Measurements from ENCODE around the gene TMEM11. TPM values are rescaled to one million over a fixed set of nuclear protein-coding genes. Genes with fewer than 3 reads are reported as not detected.

The TMEM11 gene
- polyA plus RNA-seq, 1 donor (not counting 4 experiments of a cell fraction or from before 2014, with no cell fraction given), result 40.1 TPM

GRCh38 chr17:21214777-21215541 is 998 bp upstream of the TMEM11 start:
- FAIRE-seq (no peak), DNase-seq (ENCODE audit: low read depth, low spot score) (no peak)
- Histone ChIP-seq H3K36me3 (ENCODE audit: control insufficient read depth in 2 of 2, extremely low read depth in 1 of 2, insufficient read depth in 2 of 2, low read length in 2 of 2) (peaks cover 0 to 15% of the 10 kb centered on the region in 2 experiments), H3K4me2 (ENCODE audit: control insufficient read depth, extremely low read depth, insufficient read depth, low read depth, low read length) (peak overlapping the region; percentile 95), H3K27ac (ENCODE audit: control insufficient read depth, insufficient read depth, low read length) (peak overlapping the region; percentile 85), H4K20me1 (ENCODE audit: control insufficient read depth, extremely low read depth, insufficient read depth, low read length) (peaks cover 21% of the 10 kb centered on the region), H3K9me3 (ENCODE audit: control insufficient read depth, low read depth, low read length) (no peaks in the 10 kb centered on the region), H3K9ac (ENCODE audit: control insufficient read depth, extremely low read depth, insufficient read depth, low read length) (peak overlapping the region; percentile 84), H3K4me1 (ENCODE audit: control insufficient read depth, extremely low read depth, insufficient read depth, low read length) (peaks cover 47% of the 10 kb centered on the region), H3K4me3 (ENCODE audit: control insufficient read depth in 2 of 3, extremely low read depth in 1 of 3, insufficient read depth in 2 of 3, low read depth in 1 of 3, low read length in 3 of 3) (peak overlapping the region; percentile 93 to 94 (median 93)), H2AFZ (ENCODE audit: control insufficient read depth, low read length) (peak overlapping the region; percentile 82), H3K27me3 (ENCODE audit: control insufficient read depth, extremely low read depth, insufficient read depth, low read length) (no peaks in the 10 kb centered on the region), H3K79me2 (ENCODE audit: control insufficient read depth, insufficient read depth, low read length) (peaks cover 78% of the 10 kb centered on the region), H3K9me1 (ENCODE audit: control insufficient read depth, extremely low read depth, insufficient read depth, low read length) (no peaks in the 10 kb centered on the region)
- no peak for TF ChIP-seq EZH2 (IDR thresholded peaks at IDR 0.05; ENCODE audit: low read length)
- TF ChIP-seq CTCF (optimal IDR thresholded peaks at IDR 0.05 in 1 of 3, IDR thresholded peaks at IDR 0.05 in 1 of 3, conservative IDR thresholded peaks at IDR 0.05 in 1 of 3; ENCODE audit: extremely low read depth in 1 of 3, insufficient read depth in 2 of 3, low read length in 3 of 3), result no peak
- dilution Hi-C loops (cut with MboI; ENCODE audit: extremely low pct_ligation_motif_present, low sequenced_read_pairs), result no loop called here

GRCh38 chr17:21213638-21214014 is 335 bp downstream of the TMEM11 start:
- H3K9me3 ChIP-seq (ENCODE audit: control insufficient read depth, low read depth, low read length), result no peaks in the 10 kb centered on the region
- peak overlapping the region; percentile 95 for H3K4me2 ChIP-seq (ENCODE audit: control insufficient read depth, extremely low read depth, insufficient read depth, low read depth, low read length)
- DNase-seq (ENCODE audit: low read depth, low spot score), result no peak
- no peaks in the 10 kb centered on the region for H3K27me3 ChIP-seq (ENCODE audit: control insufficient read depth, extremely low read depth, insufficient read depth, low read length)
- peaks cover 87% of the 10 kb centered on the region for H3K79me2 ChIP-seq (ENCODE audit: control insufficient read depth, insufficient read depth, low read length)
- peaks cover 3 to 17% of the 10 kb centered on the region in 2 experiments for H3K36me3 ChIP-seq (ENCODE audit: control insufficient read depth in 2 of 2, extremely low read depth in 1 of 2, insufficient read depth in 2 of 2, low read length in 2 of 2)
- peak overlapping the region; percentile 45 for H2AFZ ChIP-seq (ENCODE audit: control insufficient read depth, low read length)
- dilution Hi-C loops (cut with MboI; ENCODE audit: extremely low pct_ligation_motif_present, low sequenced_read_pairs), result no loop called here
- no peak for FAIRE-seq
- H3K4me3 ChIP-seq (ENCODE audit: control insufficient read depth in 2 of 3, extremely low read depth in 1 of 3, insufficient read depth in 2 of 3, low read depth in 1 of 3, low read length in 3 of 3), result peak overlapping the region; percentile 93 to 94 (median 93)
- peak overlapping the region; percentile 84 for H3K9ac ChIP-seq (ENCODE audit: control insufficient read depth, extremely low read depth, insufficient read depth, low read length)
- H3K27ac ChIP-seq (ENCODE audit: control insufficient read depth, insufficient read depth, low read length), result peak overlapping the region; percentile 85
- no peak for TF ChIP-seq CTCF (optimal IDR thresholded peaks at IDR 0.05 in 1 of 3, IDR thresholded peaks at IDR 0.05 in 1 of 3, conservative IDR thresholded peaks at IDR 0.05 in 1 of 3; ENCODE audit: extremely low read depth in 1 of 3, insufficient read depth in 2 of 3, low read length in 3 of 3)
- no peak for TF ChIP-seq EZH2 (IDR thresholded peaks at IDR 0.05; ENCODE audit: low read length)
- peaks cover 24% of the 10 kb centered on the region for H4K20me1 ChIP-seq (ENCODE audit: control insufficient read depth, extremely low read depth, insufficient read depth, low read length)
- peaks cover 52% of the 10 kb centered on the region for H3K4me1 ChIP-seq (ENCODE audit: control insufficient read depth, extremely low read depth, insufficient read depth, low read length)
- no peaks in the 10 kb centered on the region for H3K9me1 ChIP-seq (ENCODE audit: control insufficient read depth, extremely low read depth, insufficient read depth, low read length)

Measured in keratinocyte (primary cell).